Measurements from ENCODE around the gene TIMP3.

TIMP3 gene

DNA sequence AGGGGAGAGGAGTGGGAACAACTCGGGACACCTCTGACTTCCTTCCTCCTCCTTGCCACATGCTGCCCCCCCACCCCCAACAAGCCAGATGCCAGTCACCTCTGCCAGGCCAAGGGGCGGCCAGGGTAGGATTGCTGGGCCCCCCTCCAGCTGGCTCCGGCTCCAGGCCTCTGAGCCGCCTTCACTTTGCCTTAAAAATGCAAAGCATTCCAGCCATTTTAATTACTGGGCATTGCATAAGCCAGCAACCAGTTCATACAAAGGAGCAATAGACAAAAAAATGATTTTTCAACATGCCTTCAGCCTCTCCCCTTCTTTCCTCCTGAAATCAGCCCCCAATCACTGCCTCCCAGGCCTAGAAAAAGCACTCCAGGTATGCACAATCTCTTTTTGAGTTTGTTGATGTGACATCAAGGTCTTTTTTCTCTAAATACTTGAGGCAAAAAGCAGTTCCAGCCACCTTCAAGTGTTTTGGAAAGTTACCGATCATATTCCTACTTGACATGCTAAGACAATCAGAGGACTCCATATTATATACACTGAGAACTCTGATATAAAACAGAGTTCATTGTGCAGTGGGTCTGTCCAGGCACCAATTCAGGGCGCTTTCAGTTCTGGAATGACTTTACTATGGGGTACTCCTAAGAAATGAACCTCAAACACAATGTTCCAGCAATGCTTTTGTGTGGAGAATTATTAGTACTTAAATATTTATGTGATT, 12.4 kb upstream of the TIMP3 start:
- no peak for DNase-seq

DNA sequence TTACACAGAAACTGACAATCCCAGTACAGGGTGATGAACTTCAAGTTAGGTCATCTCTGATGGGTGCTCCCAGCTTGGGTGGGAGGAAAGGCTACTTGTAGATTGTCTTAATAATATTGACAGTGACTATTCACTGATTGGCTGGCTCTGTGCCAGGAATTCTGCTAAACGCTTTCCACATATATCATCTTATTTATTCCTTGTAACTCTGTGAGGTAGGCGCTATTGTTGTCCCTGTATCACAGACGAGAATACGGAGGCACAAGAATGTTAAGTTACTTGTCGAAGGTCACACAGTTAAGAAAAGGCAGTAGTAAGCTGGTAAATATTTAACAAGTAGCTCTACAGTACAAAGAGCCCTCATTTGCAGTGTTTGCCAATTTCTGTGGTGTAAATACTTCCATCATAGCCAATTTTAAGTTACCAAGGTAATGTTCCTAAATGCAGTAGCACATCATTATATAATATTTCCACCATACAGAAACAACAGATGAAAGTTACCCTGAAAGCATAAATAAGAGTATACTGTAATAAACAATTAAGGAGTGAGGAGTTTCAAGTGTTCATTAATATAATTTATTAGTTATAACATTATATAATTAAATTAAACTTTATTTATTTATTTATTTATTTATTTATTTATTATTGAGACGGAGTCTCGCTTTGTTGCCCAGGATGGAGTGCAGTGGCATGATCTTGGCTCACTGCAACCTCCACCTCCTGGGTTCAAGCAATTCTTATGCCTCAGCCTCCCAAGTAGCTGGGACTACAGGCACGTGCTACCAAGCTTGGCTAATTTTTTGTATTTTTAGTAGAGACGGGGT, 11.5 kb upstream of the TIMP3 start:
- no peak for DNase-seq

DNA sequence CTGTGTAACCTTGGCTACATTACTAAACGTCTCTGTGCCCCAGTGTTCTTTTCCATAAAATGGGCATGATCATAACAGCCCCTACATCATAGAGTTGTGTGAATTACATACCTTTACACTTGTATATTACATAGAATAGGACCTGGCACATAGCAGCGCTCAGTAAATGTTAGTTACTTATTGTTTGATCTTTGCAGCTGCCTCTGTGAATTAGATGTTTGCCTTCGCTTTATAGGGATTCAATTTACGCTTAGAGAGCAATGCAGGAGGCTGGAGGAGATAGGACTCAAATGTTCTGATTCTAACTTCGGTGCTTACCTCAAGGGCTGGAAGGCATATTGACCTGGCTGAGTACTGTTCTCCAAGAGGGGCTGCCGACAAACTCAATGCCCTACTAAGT, 10.4 kb upstream of the TIMP3 start:
- no peak for DNase-seq

DNA sequence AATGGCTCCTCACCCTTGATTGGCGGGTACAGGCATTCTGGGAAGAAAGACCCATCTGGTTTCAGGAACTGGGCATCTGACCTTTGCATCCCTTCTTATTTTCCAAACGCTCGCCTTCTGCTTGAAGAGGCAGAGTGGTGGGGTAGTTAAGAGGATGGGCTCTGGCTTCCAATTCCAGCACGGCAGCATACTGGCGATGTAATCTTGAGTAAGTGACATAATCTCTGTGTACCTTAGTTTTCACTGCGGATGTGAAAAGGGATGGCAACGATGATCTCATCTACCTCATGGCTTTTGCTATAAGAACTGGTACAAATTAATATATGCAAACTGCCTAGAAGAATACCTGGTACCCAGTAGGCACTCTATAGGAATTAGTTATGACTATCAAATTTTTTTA, 10.0 kb upstream of the TIMP3 start:
- no peak for DNase-seq

DNA sequence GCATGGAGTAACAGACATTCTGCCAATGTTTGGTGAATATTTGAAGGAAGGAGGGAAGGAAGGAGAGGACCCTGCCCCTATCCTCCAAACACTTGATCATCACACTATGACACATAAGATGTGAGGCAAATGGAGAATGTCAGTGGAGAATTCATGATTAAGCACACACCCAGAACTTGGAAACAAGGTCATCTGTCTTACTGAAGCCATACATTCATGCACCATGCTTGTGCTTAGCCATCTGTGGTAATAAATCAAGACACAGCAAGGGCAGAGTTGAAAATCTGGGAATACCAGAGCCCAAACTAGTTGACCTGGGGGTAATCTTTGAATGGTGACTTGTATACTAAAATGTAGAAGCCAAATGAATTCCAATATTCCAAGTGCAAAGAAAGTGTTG, 7.9 kb upstream of the TIMP3 start:
- no peak for DNase-seq

DNA sequence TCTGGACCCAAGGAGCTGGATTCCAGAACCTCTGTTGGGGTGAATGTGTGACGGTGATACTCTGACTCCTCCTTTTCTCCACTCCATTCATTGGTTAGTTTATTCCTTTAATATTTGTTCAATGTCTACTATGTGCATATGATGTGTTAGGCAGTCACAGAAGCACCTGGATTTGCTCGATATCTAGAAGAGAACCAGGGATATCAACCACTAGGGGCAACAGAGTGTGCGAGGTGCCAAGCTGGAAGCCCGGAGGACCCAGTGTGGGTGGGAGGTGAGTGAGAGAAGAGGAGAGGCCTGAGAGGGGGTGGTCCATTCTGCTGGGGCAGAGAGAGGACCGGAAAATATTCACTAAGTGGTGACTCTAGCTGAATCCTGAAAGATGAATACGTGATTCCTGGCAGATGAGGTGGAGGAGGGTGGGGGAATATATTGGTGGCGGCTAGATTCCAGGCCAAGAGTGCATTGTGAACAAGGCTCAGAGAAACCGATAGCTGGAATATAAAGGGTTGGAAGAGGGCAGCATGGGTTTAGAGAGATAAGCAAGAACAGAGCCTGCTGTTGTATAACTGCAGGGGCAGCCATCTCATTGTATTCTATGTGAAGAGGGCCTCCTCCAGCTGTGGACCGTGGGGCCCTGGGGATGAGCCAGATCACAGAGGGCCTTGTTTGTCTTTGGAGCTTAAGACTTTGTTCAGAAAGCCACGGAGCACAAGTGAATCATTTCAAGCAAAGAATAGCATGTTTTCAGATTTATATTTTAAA, 6.9 kb upstream of the TIMP3 start:
- DNase-seq: no peak

DNA sequence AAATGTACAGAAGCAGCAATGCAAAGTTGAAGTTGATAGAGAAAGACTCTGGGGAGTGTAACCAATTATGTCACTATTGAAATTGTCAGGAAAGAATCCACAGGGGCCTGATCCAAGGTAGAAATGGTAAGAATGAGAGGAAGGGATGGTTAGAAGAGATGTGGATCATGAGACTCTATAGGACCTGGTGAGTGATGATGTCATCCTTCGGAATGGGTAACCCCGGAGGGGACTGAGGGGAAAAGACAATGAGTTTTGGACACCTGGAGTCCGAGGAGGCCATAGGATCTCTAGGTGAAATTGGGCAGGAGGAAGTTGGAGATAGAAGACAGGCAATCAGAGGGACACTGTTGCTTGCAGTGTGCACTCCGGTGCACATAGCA, 6.3 kb upstream of the TIMP3 start:
- DNase-seq: no peak

DNA sequence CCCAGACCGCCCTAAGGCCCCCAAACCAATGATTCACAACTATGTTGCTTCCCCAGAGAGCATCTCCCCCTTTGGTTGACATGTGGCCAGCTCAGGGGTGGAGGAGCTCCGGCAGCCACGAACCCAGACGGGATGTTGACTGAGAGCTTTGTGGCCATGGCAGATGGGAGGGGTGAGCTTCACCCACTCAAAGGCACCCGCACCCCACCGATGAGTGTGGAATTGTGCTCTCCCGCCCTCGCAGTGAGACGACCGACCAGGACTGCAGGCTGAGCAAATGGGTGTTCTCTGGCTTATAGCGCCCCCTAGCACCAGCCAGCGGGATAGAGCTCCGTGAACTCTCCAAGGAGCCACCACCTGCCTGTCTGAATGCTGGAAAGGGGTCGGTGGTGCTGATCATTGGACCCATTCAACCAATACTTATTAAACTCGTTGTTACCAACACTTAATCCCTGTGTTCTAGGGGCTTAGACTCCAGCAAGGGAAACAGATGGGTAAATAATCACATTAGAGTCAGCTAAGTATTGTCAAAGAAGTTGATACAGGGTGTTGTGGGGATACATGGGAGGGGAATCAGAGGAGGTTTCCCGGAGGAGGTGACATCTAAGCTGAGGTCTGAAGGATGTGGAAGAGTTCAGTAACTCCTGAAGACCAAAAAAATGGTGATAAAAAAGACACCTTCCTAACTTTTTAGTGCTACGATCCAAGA, 4.5 kb upstream of the TIMP3 start:
- no peak for DNase-seq

DNA sequence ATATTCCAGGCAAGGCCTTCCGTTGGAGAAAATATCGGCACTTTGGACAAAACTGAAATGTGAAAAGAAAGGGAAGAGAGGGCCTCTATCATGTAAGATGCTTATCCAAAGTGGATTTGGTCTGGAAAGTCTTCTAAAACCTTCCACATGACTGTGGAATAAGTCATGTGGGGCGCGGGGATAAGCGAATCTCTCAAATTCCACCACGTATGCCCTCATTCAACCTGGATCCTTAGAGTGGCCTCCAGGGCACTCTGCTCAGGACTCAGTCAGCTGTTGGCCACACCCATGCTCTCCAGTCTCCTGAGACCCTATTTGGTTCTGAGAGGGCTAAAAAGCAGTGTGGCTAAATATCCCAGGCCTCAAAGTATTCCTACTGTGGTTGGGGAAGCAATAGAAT, 2.0 kb upstream of the TIMP3 start:
- DNase-seq: no peak

DNA sequence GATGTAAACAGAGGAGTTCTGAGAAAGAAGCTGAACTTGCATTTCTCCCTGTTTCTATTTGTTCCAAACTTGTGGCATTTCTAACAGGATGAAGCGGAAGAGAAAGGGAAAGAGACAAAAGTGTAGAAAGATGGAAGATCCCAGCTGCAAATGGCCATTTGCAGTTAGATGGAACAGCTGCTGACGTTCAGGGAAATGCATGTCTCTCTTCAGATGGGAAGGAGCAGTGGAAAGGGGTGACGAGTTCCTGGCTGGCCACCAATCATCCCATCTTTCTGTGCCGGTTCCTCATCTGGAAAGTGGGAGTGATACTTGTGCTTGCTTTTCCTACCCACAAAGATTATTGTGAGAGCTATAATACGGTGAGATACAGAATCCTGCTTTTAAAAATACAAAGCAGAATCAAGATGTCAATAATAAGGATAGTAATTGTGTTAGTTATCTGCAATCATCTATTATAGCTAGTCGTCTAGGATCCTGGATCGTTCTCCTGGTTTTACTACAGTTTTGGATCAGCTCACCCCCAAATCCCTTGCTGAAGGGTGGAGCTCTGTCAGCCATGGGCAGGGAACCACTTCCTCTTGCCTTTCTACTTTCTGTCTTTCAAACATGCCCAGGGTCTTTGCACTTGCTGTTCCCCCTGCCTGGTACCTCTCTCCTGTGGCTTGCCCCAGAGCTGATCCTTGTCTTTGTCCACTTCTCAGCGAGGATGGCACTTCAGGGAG, 1.2 kb upstream of the TIMP3 start:
- DNase-seq: no peak

DNA sequence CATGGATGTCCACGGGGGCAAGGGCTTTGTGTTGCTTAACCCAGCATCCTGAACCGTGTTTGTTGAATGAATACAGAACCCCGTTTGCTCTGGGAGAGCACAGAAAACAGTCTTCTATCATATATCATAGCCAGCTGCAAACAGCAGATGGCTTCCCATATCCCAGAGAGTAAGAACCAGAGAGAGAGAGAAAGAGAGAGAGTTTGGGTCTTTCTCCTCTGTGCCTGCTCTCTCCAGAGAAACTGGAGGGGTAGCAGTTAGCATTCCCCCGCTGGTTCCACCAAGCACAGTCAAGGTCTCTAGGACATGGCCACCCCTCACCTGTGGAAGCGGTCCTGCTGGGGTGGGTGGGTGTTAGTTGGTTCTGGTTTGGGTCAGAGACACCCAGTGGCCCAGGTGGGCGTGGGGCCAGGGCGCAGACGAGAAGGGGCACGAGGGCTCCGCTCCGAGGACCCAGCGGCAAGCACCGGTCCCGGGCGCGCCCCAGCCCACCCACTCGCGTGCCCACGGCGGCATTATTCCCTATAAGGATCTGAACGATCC, 440 bp upstream of the TIMP3 start:
- no peak for DNase-seq

DNA sequence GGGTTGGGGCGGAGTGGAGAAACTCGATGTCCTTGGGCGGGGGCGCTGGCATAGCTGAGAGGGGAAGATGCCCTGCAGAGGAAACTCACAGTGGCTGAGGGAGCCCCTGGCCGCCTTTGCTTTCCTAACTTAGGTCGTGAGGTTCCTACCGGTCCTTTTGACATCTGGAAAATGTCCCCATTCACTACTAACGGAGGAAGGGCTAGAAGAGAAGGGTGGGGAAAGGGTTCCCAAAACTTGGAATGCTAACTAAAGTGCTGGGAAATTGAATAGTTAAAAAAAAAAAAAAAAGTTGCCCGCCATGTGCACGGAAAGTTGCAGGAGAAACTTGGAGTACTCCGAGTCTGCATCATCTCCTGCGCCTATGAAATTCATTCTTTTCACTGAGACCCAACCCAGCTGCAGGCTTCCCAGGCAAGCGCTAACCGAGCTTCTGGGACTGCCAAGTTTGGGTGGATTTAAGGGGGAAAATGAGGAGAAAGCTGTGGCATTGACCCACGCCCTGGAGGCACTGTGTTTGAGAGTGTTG, 796 bp downstream of the TIMP3 start:
- DNase-seq: no peak

DNA sequence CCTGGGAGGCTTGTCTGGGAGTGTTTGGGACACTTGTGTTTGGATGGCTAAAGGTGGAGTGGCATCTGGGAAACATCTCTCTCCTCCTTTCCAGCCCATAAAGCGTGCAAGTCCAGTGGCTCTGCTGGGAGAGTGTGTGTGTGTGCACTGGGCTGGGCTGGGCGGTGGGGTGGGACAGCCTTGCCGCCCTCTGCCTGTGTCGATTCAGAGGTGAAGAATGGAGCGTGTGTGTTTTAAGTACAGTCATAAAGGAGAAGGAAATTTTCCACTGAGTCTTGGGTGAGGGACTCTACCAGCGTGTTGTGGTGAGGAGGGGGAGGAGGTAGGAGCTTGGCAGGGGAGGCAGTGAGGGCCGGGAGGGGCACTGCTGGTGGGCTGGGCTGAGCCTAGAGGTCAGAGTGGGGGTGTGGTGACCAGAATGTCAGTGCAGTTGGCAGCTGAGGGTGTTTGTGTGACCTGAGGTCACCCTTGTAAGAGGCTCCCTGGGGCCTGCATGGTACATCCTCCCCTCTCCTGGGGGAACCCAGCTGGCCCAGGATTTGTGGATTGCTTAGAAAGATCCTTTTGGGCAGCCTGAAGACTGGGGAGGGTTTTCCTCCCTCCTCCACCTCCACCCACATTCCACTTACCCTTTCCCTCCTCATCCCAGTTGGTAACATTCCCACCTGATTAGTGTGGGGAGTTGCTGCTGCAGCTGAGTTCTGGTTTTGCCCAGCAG, 1.7 kb downstream of the TIMP3 start:
- no peak for DNase-seq

DNA sequence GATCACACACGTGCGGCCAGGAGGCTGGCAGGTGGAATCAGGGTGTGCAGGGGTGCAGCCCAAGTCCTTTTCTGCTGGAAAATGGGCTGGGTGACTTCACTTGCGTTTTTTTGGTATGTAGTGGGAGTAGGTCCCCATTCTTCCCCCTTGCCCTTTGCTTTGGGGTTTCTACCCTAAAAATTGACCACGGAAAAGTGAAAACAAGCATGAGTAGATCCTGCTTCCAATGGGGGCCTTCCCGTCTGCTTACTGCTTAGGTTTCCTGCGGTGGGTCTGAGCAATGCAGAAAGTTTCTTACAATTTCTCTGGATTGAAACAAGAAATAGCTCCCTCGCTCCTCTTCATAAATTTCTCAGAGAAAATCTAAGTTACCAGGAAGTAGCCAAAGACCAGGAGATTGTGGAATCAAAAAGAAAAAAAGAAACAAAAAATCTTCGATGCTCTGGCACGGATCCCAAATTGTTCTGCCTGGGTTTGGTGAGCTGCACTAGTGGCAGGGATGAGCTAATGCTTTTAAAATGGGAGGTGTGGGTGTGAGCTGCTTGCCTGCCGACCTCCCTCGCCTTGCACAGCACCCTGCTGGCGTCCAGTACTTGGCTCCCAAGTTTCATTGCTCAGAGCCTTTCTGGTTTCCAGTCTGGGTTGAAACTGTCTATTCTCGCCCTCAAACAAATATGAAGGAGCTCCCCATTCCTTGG, 2.4 kb downstream of the TIMP3 start:
- DNase-seq: no peak

DNA sequence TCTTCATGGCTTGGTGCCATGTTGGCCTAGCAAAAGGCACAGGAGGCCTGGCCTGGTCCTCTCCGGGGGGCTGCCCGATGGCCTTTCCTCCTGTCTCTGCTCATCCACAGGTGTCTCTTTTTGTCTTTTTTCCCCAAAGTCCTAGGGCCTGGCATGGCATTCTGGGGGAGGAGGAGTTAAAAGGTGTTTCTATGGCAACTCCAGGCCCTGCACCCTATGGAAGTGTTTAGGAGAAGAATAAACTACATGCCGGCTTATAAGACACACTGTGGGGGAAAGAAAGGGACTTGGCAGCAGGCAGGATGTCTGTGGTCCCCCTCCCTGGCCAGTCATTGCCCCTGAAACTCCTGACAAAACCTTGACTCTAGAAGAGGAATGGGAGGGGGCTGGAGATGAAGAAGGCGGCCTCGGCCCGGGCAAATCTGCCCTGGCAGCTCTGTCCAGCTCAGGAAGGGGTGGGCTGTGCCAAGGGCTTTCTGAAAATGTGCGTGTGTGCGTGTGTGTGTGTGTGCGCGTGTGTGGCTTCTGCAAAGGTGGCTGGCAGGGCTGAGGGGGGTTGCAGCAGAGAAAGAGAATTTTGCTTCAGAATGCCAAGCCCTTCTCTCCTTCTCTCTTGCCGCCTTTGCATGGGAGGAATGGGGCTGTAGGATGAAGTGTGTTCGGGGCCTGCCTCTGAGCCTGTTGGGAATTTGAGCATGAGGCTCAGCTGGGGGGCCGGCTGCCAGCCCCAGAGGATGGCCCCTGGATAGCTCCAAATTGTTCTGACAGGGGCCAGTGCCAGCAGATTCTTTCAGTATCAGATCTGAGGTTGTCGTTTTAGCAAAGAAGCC, 3.2 kb downstream of the TIMP3 start:
- DNase-seq: no peak

DNA sequence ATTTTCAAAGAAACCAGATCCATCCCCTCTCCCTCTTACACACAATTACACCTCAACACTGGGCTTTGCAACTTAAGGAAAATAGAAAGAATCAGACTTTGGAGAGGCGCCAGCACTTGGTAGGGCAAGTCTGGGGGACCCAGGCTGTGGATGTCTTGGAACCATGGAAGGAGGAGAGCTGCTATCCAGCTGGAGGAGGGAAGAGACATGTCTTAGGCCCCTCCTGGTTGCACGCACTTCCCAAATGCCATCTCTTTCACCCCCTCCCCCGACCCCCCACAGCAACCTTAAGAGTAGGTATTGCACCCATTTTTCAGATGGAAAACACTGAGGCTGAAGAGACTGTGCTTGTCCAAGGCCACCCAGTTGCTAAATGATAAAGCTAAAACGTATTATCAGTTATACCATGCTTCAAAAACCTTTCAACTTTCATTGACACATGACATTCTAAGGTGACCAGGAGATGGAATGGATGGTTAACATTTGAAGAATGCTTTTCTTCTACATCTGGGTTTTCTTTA, 3.9 kb downstream of the TIMP3 start:
- no peak for DNase-seq

DNA sequence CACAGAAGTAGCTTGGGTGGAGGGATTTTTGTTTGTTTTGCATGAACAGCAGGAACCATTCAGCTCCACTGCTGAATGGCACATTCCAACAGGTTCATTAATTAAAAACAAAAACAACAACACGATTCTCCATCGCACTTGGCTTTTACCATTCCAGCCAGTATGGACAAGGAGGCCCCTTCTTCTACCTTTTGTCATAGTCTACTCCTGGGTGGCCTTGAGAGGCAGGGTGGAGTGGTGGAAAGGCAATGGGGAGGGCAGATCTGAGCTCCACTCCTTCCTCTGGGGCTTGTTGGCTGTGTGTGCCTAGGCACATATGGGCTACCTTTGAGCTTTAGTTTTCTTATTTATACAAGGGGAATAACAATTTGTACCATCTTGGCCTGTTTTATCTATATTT, 4.8 kb downstream of the TIMP3 start:
- DNase-seq: no peak

DNA sequence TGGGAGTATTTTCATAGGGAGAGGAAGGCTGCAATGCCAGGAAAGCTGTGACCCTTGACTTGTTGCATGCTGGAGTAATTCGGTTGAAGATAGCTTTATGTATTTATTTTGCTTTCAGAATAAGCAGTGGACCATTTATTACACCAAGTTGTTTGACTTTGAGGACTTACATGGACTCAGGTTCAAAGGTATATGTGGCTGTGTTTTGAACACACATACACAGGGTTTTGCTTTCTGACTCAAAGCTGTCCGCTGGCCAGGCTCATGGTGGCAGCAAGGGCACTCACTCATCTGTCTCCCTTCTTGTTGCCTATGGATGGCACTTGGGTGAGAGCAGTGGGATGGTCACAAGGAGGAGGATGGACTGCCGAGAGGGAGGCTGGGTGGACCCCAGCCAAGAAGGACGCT, 6.5 kb downstream of the TIMP3 start:
- DNase-seq: no peak

DNA sequence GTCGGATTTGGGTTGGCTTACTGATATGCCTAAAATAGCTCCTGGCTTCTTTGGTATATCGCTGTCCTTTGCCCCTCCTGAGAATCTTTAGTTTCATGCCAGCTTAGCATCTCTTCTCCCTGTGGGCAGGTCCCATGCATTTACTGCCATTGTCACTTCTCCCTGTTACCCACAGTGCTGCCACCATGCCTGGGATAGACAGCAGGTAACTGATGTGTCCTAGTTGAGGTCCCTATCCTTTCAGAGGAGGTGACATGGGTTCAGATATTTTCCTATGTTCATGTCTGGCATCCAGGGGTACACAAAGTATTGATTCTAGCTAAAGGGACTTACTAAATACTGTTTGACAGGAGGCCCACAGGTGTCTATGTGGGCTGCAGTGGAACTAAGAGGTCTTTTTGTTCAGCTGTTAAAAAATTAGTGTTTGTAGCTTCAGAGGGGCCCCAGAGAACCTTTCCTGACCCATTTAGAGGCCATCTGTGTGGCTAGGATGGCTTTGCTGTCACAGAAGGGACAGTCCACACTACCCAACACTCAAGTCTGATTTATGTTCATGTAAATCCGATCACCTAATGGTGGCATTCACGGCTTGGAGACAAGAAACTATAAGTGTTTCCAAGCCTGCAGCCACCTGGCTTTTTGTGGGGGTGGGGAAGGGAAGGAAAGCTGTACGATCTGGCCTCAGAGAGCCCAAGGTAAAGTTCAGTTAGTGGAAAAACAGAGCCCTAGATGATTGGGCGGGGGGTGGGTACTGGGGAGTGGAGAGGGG, 8.5 kb downstream of the TIMP3 start:
- DNase-seq: no peak
